ENCODE measurements around the gene PRDM15.

DNA sequence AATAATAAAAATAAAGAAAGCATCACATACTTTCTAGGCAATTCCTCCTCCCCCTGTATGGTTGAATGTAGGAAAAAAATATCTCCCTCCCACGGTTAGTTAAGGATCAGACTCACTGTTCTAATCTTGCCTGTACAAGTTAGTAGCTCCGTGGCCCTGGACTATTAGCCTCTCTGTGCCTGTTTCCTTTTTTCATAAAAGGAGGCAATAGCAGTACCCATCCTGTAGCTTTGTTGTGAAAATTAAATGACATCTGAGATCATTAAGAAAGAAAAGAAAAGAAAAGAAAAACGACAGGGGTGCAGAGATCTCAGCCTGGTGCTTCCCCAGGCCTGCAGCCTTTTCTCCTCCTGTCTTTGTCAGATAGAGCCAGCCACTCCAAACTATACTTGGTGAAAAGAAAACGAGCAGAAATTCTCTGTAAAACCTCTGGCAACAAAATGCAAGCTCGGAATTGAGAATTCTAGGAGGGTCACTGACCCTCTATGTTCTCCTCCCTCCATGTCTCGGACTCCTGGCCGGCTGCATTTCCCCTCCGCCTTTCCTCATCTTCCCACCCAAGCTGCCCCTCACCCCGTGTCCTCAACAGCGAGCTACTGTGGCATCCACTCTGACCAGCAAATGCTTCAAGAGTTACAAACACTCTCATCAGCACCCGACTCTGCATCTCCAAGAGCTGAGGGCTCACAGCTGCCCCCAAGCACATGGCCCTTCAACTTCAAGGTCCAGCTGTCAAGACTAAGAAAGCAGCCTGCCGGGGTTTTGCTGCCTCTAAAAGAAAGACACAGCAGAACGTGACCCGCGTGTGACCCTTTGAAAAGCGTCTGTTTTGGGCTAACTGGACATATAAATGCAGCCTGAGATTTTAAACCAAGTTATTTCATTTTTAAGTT lies 125.9 kb downstream of the PRDM15 start:
- TF ChIP-seq, protein P1, sequence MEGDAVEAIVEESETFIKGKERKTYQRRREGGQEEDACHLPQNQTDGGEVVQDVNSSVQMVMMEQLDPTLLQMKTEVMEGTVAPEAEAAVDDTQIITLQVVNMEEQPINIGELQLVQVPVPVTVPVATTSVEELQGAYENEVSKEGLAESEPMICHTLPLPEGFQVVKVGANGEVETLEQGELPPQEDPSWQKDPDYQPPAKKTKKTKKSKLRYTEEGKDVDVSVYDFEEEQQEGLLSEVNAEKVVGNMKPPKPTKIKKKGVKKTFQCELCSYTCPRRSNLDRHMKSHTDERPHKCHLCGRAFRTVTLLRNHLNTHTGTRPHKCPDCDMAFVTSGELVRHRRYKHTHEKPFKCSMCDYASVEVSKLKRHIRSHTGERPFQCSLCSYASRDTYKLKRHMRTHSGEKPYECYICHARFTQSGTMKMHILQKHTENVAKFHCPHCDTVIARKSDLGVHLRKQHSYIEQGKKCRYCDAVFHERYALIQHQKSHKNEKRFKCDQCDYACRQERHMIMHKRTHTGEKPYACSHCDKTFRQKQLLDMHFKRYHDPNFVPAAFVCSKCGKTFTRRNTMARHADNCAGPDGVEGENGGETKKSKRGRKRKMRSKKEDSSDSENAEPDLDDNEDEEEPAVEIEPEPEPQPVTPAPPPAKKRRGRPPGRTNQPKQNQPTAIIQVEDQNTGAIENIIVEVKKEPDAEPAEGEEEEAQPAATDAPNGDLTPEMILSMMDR (IDR thresholded peaks at IDR 0.05) = no peak
- no peak for TF ChIP-seq POLR2A (IDR thresholded peaks at IDR 0.05)

Data from esophagus squamous epithelium (tissue), 4 donors.